ENCODE measurements around the gene BAK1.
"Not testable (repeated sequence)": the region's sequence is repeated elsewhere in the genome, so short reads cannot be mapped to it uniquely, and the experiment has no call there.

The BAK1 gene

GRCh38 chr6:33607126-33607783 is 27.2 kb upstream of the BAK1 start:
- no peak for DNase-seq

GRCh38 chr6:33606642-33607041 is 26.6 kb upstream of the BAK1 start:
- no peak for DNase-seq

GRCh38 chr6:33604941-33605854 is 25.1 kb upstream of the BAK1 start:
- no peak for DNase-seq

- DNase-seq, result no peak
These were observed 22.1 kb upstream of the BAK1 start for GRCh38 chr6:33602180-33602579.

DNA sequence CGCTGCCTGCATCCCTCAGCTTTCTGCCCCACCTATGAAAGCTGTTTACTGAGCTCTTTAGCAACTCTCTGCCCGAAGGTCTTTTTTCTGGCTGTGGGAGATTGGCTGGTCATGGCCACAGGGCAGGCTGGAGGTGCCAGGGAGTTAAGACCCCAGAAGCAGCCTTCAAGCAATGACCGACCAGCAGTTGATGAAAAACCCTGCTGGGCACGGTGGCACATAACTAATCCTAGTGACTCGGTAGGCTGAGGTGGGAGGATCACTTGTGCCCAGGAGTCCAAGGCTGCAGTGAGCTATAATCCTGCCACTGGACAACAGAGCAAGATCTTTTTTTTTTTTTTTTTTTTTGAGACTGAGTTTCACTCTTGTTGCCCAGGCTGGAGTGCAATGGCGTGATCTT is 20.7 kb upstream of the BAK1 start:
- DNase-seq, result no peak

- no peak for DNase-seq
These were observed 19.4 kb upstream of the BAK1 start for GRCh38 chr6:33599413-33599938.

GRCh38 chr6:33597551-33598322 is 17.7 kb upstream of the BAK1 start:
- no peak for DNase-seq

GRCh38 chr6:33596894-33597293 is 16.8 kb upstream of the BAK1 start:
- DNase-seq, result not testable (repeated sequence)

DNA sequence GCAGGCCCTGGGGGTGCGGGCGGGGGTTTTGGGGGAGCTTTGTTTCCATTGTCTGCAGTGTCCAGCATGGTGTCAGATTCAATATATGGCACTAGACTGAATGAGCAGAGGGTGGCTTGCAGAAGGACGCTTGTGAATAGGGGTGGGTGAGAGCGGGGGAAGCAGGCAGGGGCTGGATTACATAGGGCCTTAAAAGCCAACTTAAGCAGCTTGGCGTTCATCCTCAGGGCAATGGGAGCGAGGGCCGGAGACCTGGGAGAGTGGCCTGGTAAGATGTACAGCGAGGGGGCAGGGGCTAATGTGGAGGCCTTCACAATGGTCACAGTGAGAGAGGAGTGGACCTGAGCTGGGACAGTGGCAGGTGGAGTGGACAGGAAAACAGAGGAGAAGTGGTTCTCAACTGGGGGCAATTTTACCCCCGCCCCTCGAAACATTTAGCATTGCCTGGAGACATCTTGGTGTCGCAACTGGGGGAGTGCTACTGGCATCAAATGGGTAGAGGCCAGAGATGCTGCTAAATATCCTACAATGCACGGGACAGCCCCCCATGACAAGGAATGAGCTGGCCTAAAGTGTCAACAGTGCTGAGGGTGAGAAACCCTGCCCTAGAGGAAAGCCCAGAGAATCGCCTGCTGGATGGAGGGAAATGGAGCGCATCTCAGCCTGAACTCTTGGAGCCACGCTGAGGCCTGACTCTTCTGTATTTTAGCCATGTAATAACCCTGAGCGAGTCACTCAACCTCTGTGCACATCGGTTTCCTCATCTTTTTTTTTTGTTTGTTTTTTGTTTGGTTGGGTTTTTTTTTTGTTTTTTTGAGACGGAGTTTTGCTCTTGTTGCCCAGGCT is 15.1 kb upstream of the BAK1 start:
- DNase-seq, result no peak

GRCh38 chr6:33593414-33593727 is 13.3 kb upstream of the BAK1 start:
- no peak for DNase-seq

GRCh38 chr6:33592595-33593413 is 12.7 kb upstream of the BAK1 start:
- no peak for DNase-seq

- DNase-seq, result no peak
These were observed 12.2 kb upstream of the BAK1 start for GRCh38 chr6:33592280-33592594.

DNA sequence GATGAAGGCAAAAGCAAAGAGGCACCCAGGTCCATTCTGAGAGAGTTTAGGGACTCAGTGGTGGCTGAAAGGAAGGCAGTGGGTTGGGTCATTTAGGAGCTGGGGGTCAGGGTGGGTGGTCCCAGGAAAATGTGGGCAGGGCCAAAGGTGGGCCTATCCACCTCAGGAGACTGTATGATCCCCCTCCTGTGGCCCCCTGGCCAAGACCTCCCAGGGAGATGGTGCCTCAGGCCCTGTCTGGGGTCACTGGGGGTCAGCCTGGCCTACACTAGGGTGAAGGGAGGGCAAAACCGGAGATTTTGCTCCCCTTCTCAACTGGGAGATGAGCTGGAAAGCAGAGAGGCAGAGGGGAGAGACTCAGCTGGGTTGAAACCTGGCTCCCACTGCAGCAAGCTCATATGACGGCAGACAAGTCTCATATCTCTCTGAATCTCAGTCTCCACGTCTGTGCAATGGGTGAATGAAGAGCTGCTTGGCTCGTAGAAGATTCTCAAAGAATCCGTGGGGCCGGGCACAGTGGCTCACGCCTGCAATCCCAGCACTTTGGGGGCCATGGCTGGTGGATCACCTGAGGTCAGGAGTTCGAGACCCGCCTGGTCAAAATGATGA is 11.5 kb upstream of the BAK1 start:
- DNase-seq, result no peak

DNA sequence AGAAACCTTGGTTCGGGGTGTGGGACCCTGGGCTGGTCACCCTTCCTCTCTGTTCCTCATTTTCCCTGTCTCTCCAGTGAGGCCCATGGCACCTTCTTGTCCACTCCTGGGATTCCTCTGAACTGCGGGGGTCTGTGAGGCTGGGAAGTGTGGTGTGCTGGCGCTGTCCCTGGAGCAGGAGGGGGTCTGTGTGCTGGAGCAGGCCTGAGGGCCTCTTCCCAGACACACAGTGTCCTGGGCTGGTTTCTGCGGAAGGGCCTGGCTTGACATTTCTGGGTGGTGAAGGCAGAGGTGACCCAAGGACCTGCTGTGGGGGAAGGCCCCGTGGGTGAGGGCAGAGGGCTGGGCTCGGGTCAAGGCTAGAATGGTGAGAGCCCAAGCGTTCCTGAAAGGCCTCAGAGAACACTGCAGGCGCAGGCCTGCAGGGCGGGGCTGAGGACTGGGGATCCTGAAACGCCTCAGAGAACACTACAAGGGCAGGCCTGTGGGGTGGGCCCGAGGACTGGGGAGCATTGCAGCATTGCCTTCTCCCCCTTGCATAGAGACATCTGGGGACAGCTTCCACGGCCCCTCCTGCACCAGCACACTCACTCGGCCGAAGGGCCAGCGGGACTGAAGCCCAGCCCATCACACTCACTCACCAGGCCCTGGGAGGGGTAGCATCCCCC is 10.6 kb upstream of the BAK1 start:
- DNase-seq, result no peak

GRCh38 chr6:33589731-33590530 is 9.9 kb upstream of the BAK1 start:
- DNase-seq, result peak in 1 of 2 donors; percentile 21

DNA sequence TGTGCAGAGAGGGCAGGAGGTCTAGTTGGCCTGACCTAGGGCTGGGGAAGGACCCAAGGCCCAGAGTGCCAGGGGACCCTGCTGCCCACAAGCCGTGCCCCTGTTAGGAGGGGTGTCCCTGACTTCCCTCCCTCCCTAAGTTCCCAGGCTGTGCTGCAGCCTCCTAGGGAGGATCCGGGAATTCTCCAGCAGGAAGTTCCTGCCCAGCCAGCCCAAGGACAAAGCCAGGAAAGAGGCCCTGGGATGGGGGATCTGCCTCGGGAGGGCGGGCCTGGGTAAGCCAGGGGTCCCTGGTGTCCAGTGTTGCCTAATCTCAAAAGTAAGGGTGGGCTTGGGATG is 9.3 kb upstream of the BAK1 start:
- no peak for DNase-seq

GRCh38 chr6:33588894-33589293 is 8.8 kb upstream of the BAK1 start:
- DNase-seq, result no peak

DNA sequence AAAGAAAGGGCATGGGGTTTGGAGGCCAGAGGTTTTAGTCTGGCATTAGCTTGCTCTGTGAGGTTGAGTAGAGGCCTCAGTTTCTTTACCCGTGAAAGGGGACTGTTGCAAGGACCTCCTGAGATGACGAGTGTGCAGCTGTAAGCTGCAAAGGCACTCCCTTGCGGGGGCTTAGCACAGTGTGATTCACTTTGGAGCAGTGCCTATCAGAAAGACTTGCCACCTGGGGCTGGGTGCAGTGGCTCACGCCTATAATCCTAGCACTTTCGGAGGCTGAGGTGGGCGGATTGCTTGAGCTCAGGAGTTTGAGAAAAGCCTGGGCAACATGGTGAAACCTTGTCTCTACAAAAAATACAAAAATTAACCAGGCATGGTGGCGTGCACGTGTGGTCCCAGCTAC is 7.5 kb upstream of the BAK1 start:
- no peak for DNase-seq

DNA sequence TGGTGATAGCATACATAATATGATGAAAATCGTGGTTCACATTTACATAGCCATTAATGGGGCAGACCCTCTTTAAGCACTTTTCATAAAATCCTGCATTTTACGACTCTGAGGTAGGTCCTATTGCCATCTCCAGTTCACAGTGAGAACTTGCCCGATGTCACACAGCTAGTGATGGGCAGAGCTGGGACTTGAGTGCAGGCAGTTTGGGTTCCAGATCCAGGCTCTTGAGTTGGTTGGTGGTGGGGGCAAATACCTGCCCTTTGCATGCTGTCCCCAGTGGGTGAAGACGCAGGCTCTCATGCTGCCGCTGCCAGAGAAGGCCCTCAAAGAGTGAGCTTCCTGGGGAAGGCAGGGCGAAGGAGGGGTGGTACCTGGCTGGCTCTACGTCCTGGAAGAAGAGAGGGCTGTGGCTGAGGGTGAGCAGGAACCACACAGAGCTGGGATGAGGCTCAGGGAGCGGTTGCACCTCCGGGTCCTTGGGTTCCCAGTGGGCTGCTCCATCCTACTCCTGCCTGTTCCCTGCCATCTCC is 6.1 kb upstream of the BAK1 start:
- DNase-seq, result no peak
